ENCODE data around the gene HSFX3.
"Not testable (repeated sequence)": the region's sequence is repeated elsewhere in the genome, so short reads cannot be mapped to it uniquely, and the experiment has no call there.

HSFX3 gene

GRCh38 chrX:149518236-149518635 lies 31.5 kb downstream of the HSFX3 start:
- no peak for DNase-seq (ENCODE audit: extremely low read depth in 1 of 2, low read depth in 1 of 2)

DNA sequence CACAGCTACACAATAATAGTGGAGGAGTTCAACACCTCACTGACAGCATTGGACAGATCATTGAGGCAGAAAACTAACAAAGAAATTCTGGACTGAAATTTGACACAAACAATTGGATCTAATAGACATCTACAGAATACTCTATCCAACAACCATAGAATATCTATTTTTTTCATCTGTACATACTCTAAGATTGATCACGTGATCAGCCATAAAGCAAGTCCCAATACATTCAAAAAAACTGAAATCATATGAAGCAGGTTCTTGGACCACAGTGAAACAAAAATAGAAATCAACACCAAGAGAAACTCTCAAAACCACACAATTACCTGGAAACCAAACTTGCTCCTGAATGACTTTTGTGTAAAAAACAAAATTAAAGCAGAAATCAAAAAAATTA lies 32.4 kb downstream of the HSFX3 start:
- DNase-seq (ENCODE audit: extremely low read depth in 1 of 2, low read depth in 1 of 2), result no peak

- DNase-seq (ENCODE audit: extremely low read depth in 1 of 2, low read depth in 1 of 2), result no peak
Observed at GRCh38 chrX:149516604-149517003, 33.1 kb downstream of the HSFX3 start.

- no peak for DNase-seq (ENCODE audit: extremely low read depth in 1 of 2, low read depth in 1 of 2)
Observed at GRCh38 chrX:149515954-149516602, 33.6 kb downstream of the HSFX3 start.

DNA sequence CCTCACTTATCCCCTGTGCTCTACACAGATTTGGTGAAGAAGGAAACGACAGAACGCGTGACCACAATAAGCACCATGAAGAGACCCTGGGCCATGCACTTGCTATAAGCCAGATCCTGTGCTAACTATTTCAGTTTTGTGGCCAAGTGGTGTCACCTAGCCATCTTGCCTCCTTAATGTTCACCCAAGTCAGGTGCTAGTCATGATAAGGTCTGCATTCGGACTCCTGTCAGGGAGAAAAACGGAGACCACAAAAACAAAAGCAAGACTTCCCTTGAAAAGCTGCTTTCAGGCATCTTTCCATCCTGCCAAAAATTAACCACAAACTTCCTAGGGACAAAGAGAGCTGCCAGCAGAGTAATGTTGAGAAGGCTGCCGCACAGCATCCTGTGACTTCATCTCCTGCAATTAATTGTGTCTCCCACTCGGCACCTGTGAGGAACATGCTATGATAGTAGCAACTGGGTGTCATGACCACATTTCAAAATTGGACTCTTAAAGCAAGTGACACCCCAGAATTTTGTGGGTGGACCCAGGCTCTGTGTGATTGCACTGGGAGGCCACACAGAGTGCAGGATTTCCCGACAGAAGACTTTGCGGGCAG lies 35.8 kb downstream of the HSFX3 start:
- no peak for DNase-seq (ENCODE audit: extremely low read depth in 1 of 2, low read depth in 1 of 2)

DNA sequence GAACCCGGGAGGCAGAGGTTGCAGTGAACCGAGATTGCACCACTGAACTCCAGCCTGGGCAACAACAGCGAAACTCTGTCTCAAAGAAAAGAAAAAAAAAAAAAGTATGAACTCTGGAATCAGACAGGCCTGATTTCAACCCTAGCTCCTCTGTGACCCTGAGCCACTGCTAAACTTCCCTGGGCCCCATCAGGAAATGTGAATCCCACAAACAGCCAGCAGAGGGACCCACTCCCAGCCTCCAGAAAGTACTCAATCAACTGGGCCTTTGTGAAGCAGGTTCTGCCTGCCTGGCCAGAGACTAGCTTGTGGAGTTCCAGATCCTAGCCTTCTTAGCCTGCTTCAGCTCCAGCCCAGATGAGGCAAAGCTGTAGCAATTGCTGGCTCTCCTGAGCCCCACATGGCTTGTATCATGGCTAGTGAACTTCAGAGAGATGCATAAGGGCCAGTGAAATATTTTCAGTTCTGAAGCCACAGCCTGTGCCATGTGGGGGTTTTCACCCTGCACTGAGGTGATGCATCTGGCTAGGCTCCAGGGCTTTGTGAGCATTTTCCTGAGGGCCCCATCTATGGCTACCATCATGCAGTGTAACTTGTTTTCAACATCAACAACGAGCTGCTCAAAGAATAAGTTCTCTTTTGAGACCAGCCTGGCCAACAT lies 37.4 kb downstream of the HSFX3 start:
- peak in 1 of 2 donors; percentile 18 for DNase-seq (ENCODE audit: extremely low read depth in 1 of 2, low read depth in 1 of 2)

DNA sequence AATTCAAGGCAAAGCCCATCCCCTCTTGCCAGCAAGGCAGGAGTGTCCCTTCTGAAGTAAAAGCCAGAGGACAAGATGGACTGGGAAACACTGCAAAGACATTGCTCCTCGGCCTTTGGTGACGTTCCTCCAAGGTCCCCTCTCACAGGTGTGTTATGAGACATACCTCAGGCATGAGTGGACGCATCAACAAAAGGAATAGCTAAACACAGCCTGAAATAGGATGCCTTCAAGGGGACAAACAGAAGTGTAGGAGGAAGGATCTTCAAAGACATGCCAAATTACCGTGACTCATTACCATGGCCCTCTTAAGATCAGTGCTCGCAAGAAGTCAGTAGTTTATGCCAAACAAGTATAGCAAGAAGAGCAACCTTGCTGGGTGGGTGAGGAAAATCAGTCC lies 38.6 kb downstream of the HSFX3 start:
- DNase-seq (ENCODE audit: extremely low read depth in 1 of 2, low read depth in 1 of 2), result no peak

DNA sequence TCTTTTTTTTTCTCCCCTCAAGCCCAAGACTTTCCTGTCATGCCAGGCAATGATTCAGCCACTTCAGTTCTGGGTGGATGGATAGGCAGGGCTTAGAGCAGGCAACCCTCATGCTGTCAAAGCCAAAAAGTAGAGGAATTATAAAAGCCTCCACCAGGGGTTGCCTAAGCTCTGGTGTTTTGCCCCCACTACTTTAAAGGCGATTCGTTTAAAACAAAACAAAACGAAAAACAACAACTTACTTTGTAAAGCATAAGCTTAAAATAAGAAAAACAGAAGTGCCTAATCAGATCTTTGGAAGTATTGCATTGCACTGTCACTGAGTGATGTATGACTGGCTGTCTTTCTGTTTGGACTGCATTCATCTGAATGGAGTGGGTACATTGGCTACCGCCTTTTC lies 39.3 kb downstream of the HSFX3 start:
- no peak for DNase-seq (ENCODE audit: extremely low read depth in 1 of 2, low read depth in 1 of 2)

DNA sequence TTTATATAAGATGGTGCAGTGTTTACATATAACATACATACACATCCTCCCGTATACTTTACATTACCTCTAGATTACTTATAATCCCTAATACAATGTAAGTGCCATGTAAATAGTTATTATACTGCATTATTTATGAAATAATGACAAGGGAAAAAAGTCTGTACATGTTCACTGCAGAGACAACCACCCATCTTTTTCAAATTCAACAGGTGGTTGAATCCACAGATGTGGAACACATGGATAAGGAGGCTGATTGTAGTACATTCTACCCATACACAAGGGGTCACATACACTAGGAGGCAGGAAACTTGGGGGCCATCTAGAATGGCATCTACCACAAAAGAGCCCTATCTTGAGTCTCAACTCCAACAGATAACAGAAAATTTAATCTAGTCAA lies 41.3 kb downstream of the HSFX3 start:
- no peak for DNase-seq (ENCODE audit: extremely low read depth in 1 of 2, low read depth in 1 of 2)

GRCh38 chrX:149506349-149506748 lies 43.4 kb downstream of the HSFX3 start:
- DNase-seq (ENCODE audit: extremely low read depth in 1 of 2, low read depth in 1 of 2), result no peak

DNA sequence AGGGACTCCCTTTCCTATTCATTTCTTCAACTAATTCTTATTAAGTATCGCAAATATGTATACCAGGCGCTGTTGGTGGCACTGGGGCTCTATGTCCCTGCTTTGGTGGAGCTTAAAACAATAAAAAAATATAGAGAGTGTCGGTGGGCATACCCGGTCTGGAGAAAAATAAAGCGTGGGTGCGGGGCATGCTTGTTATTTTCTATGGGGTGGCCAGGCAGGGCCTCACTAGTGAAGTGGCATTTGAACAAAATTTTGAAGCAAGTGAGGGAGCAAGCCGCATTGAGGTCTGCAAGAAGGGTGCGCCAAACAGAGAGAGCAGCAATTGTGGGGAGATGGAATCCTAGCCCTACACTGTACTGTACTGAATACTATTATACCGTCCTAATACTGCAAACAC lies 44.1 kb downstream of the HSFX3 start:
- DNase-seq (ENCODE audit: extremely low read depth in 1 of 2, low read depth in 1 of 2), result no peak

GRCh38 chrX:149504915-149505651 lies 44.6 kb downstream of the HSFX3 start, which contains the start of gene IDS:
Gene IDS, minus strand, starts transcription at chrX:149505306. Its CDS starts 169 bp downstream, at chrX:149505137.
- DNase-seq (ENCODE audit: extremely low read depth in 1 of 2, low read depth in 1 of 2), result peak; percentile 67 to 84

GRCh38 chrX:149504226-149504914 lies 45.4 kb downstream of the HSFX3 start:
- DNase-seq (ENCODE audit: extremely low read depth in 1 of 2, low read depth in 1 of 2), result peak; percentile 35 to 54

- peak; percentile 28 to 57 for DNase-seq (ENCODE audit: extremely low read depth in 1 of 2, low read depth in 1 of 2)
Observed at GRCh38 chrX:149503446-149503845, 46.3 kb downstream of the HSFX3 start.

DNA sequence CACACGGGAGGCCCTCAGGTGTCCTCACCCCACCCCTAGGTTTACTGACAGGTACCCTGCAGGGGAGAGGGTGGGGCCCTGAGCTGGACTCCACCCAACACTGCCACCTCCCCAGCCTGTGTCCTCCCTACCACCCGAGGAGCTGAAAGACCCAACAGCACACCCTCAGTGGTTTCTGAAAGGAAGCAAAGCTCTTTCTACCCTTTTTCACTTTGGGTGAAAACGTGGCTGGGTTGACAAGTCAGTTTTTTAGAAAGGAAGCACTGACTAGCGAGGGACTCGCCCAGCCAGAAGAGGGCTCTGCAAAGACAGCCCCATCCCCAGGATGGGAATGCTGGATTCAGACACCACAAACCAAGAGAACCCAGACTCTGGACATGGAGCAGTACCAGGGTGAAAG lies 46.8 kb downstream of the HSFX3 start:
- DNase-seq (ENCODE audit: extremely low read depth in 1 of 2, low read depth in 1 of 2), result not testable (repeated sequence)

GRCh38 chrX:149499766-149500165 lies 50.0 kb downstream of the HSFX3 start:
- DNase-seq (ENCODE audit: extremely low read depth in 1 of 2, low read depth in 1 of 2), result no peak

GRCh38 chrX:149498767-149499166 lies 51.0 kb downstream of the HSFX3 start:
- DNase-seq (ENCODE audit: extremely low read depth in 1 of 2, low read depth in 1 of 2), result no peak
